ENCODE results near the gene TSHZ2.

TSHZ2 gene

DNA sequence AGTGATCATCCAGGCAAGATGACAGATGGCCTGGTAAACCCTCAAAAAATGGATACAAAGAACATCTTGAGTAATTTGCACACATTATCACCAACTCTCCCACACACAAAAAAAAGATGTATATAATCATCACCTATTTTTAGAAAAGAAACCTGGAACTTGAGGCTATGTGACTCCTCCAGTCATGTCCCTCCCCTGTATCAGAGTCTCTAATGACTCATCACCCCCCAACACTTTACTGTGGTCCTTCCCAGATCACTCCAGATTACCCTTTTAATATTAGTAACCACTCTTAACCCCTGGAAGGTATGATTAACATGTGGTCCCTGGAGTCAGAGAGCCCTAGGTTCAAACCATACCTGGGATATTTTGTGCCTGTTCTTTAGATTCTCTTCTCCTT lies 476.7 kb downstream of the TSHZ2 start:
- Histone ChIP-seq H3K9me3 (ENCODE audit: low read length) (no peaks in the 10 kb centered on the region), H3K4me2 (ENCODE audit: low read length) (no peak overlapping the region), H3K4me1 (ENCODE audit: insufficient read depth, low read length, severe bottlenecking) (no peaks in the 10 kb centered on the region), H2AFZ (ENCODE audit: low read length) (no peak overlapping the region), H3K79me2 (ENCODE audit: insufficient read depth, low read length) (no peaks in the 10 kb centered on the region), H3K27me3 (ENCODE audit: insufficient read depth, low read length) (no peaks in the 10 kb centered on the region), H3K4me3 (ENCODE audit: low read depth, low read length, poor library complexity, severe bottlenecking) (no peak overlapping the region), H3K36me3 (ENCODE audit: insufficient read depth, low read length) (no peaks in the 10 kb centered on the region), H3K9me2 (ENCODE audit: low read depth, low read length) (no peaks in the 10 kb centered on the region), H3K27ac (ENCODE audit: low read depth, low read length, poor library complexity, severe bottlenecking) (no peak overlapping the region), H3F3A (ENCODE audit: insufficient read depth, low read length) (no peaks in the 10 kb centered on the region), H3K9ac (ENCODE audit: low read length) (no peak overlapping the region), H4K20me1 (ENCODE audit: insufficient read depth, low read length) (no peaks in the 10 kb centered on the region)
- TF ChIP-seq, protein P1, sequence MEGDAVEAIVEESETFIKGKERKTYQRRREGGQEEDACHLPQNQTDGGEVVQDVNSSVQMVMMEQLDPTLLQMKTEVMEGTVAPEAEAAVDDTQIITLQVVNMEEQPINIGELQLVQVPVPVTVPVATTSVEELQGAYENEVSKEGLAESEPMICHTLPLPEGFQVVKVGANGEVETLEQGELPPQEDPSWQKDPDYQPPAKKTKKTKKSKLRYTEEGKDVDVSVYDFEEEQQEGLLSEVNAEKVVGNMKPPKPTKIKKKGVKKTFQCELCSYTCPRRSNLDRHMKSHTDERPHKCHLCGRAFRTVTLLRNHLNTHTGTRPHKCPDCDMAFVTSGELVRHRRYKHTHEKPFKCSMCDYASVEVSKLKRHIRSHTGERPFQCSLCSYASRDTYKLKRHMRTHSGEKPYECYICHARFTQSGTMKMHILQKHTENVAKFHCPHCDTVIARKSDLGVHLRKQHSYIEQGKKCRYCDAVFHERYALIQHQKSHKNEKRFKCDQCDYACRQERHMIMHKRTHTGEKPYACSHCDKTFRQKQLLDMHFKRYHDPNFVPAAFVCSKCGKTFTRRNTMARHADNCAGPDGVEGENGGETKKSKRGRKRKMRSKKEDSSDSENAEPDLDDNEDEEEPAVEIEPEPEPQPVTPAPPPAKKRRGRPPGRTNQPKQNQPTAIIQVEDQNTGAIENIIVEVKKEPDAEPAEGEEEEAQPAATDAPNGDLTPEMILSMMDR (IDR thresholded peaks at IDR 0.05; ENCODE audit: low read length): no peak
- TF ChIP-seq EZH2 (IDR thresholded peaks at IDR 0.05; ENCODE audit: borderline replicate concordance, low read length): no peak

DNA sequence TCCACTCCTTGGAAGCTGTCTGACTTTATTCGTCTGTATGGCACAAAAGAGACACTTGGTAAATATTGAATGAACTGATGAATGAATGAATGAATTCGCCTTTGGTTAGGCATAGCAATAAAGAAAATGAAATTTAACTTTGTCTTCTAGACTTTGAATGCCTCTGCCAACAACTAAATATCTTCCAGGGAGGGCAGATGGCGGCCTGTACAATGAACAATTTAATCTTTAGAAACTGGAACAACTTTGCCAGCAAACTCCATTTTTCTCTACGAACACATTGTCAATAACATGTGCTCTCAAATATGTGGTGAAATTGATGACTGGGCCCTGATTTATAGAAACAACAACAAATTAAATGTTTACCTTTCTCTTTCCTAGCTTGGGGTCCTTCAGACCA lies 480.9 kb downstream of the TSHZ2 start:
- H3K36me3 ChIP-seq (ENCODE audit: insufficient read depth, low read length): no peaks in the 10 kb centered on the region
- TF ChIP-seq, protein P1 (IDR thresholded peaks at IDR 0.05; ENCODE audit: low read length): no peak
- no peak for TF ChIP-seq EZH2 (IDR thresholded peaks at IDR 0.05; ENCODE audit: borderline replicate concordance, low read length)
- H2AFZ ChIP-seq (ENCODE audit: low read length): no peak overlapping the region
- H3K9me2 ChIP-seq (ENCODE audit: low read depth, low read length): no peaks in the 10 kb centered on the region
- no peak overlapping the region for H3K9ac ChIP-seq (ENCODE audit: low read length)
- H3F3A ChIP-seq (ENCODE audit: insufficient read depth, low read length): no peaks in the 10 kb centered on the region
- no peaks in the 10 kb centered on the region for H3K4me1 ChIP-seq (ENCODE audit: insufficient read depth, low read length, severe bottlenecking)
- H3K79me2 ChIP-seq (ENCODE audit: insufficient read depth, low read length): no peaks in the 10 kb centered on the region
- H3K27me3 ChIP-seq (ENCODE audit: insufficient read depth, low read length): no peaks in the 10 kb centered on the region
- H3K4me2 ChIP-seq (ENCODE audit: low read length): no peak overlapping the region
- no peak overlapping the region for H3K4me3 ChIP-seq (ENCODE audit: low read depth, low read length, poor library complexity, severe bottlenecking)
- no peak overlapping the region for H3K27ac ChIP-seq (ENCODE audit: low read depth, low read length, poor library complexity, severe bottlenecking)
- no peaks in the 10 kb centered on the region for H4K20me1 ChIP-seq (ENCODE audit: insufficient read depth, low read length)
- H3K9me3 ChIP-seq (ENCODE audit: low read length): no peaks in the 10 kb centered on the region

GRCh38 chr20:53454675-53455276 lies 482.6 kb downstream of the TSHZ2 start:
- H3K79me2 ChIP-seq (ENCODE audit: insufficient read depth, low read length): no peaks in the 10 kb centered on the region
- no peaks in the 10 kb centered on the region for H3K36me3 ChIP-seq (ENCODE audit: insufficient read depth, low read length)
- no peak overlapping the region for H3K4me3 ChIP-seq (ENCODE audit: low read depth, low read length, poor library complexity, severe bottlenecking)
- no peak for TF ChIP-seq EZH2 (IDR thresholded peaks at IDR 0.05; ENCODE audit: borderline replicate concordance, low read length)
- TF ChIP-seq, protein P1 (IDR thresholded peaks at IDR 0.05; ENCODE audit: low read length): no peak
- no peaks in the 10 kb centered on the region for H4K20me1 ChIP-seq (ENCODE audit: insufficient read depth, low read length)
- no peak overlapping the region for H3K4me2 ChIP-seq (ENCODE audit: low read length)
- no peak overlapping the region for H3K9ac ChIP-seq (ENCODE audit: low read length)
- no peaks in the 10 kb centered on the region for H3K9me3 ChIP-seq (ENCODE audit: low read length)
- no peak overlapping the region for H3K27ac ChIP-seq (ENCODE audit: low read depth, low read length, poor library complexity, severe bottlenecking)
- H2AFZ ChIP-seq (ENCODE audit: low read length): no peak overlapping the region
- no peaks in the 10 kb centered on the region for H3K9me2 ChIP-seq (ENCODE audit: low read depth, low read length)
- no peaks in the 10 kb centered on the region for H3K4me1 ChIP-seq (ENCODE audit: insufficient read depth, low read length, severe bottlenecking)
- no peaks in the 10 kb centered on the region for H3F3A ChIP-seq (ENCODE audit: insufficient read depth, low read length)
- H3K27me3 ChIP-seq (ENCODE audit: insufficient read depth, low read length): no peaks in the 10 kb centered on the region

Data from OCI-LY1 (cell line).